ENCODE measurements around the gene CCSER1.

GRCh38 chr4:90815569-90815968 lies 688.4 kb downstream of the CCSER1 start:
- no peak for TF ChIP-seq EZH2 (IDR thresholded peaks at IDR 0.05; ENCODE audit: borderline replicate concordance, low read length)
- TF ChIP-seq, protein P1, sequence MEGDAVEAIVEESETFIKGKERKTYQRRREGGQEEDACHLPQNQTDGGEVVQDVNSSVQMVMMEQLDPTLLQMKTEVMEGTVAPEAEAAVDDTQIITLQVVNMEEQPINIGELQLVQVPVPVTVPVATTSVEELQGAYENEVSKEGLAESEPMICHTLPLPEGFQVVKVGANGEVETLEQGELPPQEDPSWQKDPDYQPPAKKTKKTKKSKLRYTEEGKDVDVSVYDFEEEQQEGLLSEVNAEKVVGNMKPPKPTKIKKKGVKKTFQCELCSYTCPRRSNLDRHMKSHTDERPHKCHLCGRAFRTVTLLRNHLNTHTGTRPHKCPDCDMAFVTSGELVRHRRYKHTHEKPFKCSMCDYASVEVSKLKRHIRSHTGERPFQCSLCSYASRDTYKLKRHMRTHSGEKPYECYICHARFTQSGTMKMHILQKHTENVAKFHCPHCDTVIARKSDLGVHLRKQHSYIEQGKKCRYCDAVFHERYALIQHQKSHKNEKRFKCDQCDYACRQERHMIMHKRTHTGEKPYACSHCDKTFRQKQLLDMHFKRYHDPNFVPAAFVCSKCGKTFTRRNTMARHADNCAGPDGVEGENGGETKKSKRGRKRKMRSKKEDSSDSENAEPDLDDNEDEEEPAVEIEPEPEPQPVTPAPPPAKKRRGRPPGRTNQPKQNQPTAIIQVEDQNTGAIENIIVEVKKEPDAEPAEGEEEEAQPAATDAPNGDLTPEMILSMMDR (IDR thresholded peaks at IDR 0.05; ENCODE audit: low read length), result no peak

Data from OCI-LY1 (cell line).